T-helper 1 cell treated with Interleukin-12 subunit alpha and Interleukin-12 subunit beta and Interleukin-4 antibody, amounts not matched to agents 30 ng/mL and 1 ng/mL, for 36 hours (primary cell): ENCODE results near the gene DSCAML1. TPM values are rescaled to one million over a fixed set of nuclear protein-coding genes. Genes with fewer than 3 reads are reported as not detected.

Source experiments
- intact Hi-C: fragments of 100-400 bp; cut with micrococcal nuclease; formaldehyde crosslinking; loops from one replicate; pipeline ENCODE4 v1.15.1; 2024
- total RNA-seq: library from RNA; stranded (reverse); gene quantifications from 2 replicates; pipeline ENCODE4 v1.2.3, GENCODE V29; 2022

DSCAML1 gene
- total RNA-seq, 1 donor from 2014 or later: 0.27 TPM

GRCh38 chr11:117532568-117532967 is 264.4 kb downstream of the DSCAML1 start:
- intact Hi-C loops: no loop called here

- intact Hi-C loops: no loop called here
Observed at GRCh38 chr11:117529816-117530215, 267.2 kb downstream of the DSCAML1 start.

GRCh38 chr11:117528097-117528721 is 268.8 kb downstream of the DSCAML1 start:
- intact Hi-C loops: no loop called here

DNA sequence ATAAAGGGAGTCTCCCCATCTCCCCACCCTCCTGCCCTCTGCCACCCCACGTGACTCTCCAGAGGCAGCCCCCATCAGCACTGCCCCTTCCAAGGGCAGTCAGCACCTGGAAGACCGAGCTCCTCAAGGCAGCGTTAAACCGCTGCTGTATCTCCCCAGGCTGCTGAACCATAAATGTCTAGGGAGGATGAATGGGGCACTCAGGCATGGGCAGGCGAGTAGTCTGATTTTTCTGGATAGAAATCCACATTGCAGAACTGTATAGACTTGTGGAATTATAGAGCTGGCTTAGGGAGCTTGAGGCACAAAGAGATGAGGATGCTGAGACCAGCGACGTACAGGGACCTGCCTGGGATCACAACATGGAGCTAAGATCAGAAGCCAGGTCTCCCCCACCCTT is 269.7 kb downstream of the DSCAML1 start:
- intact Hi-C loops: no loop called here

DNA sequence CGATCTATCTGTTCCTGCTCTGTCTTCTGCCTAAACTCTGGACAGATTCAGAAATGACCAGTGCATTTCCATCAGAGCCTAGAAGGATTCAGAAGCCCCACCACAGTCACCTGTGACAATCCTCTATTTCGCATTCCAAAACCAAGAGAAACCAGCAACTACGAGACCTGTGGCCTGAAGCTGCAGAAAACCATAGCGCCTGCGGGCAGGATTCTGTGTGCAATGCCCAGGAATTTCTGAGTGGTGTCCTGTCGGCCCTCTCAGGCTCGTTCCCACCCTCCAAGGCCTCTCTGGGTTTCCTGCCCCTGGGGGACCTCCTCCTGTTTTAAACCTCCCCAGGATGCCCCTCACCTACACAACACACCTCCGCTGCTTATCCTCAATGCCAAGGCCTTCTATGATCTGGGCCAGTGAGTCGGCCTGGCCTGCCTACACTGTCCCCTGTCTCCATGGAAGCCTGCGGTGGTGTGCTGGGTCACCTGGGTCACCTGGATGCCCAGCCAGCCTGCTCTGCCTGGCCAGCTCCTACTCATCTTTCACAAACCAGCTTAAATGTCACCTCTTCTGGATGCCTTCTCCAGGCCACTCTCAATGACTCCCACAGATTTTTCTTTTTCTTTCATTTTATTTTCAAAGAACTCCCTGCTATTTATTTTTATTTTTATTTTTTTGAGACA is 271.0 kb downstream of the DSCAML1 start:
- intact Hi-C loops: no loop called here

GRCh38 chr11:117524468-117525183 is 272.4 kb downstream of the DSCAML1 start:
- intact Hi-C loops: no loop called here

DNA sequence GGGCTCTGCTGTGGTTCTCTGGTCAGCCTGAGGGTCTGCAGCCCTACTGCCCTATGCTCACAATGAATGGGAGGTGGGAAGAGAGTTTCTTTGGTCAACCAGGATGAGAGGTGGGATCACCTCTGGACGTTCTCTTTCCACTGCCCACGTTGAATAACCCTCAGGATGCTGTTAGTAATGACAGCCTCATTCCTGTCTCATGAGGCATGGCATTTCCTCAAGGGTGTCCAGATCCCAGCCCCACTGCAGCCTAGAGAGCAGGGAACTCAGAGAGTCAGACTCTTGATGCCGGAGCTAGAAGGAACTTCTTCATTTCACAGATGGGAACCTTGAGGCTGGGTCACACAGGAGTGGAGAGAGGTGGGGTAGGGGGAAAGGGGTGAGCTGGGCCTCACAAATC is 273.3 kb downstream of the DSCAML1 start:
- intact Hi-C loops: no loop called here

- intact Hi-C loops: no loop called here
Observed at GRCh38 chr11:117521974-117522373, 275.0 kb downstream of the DSCAML1 start.

DNA sequence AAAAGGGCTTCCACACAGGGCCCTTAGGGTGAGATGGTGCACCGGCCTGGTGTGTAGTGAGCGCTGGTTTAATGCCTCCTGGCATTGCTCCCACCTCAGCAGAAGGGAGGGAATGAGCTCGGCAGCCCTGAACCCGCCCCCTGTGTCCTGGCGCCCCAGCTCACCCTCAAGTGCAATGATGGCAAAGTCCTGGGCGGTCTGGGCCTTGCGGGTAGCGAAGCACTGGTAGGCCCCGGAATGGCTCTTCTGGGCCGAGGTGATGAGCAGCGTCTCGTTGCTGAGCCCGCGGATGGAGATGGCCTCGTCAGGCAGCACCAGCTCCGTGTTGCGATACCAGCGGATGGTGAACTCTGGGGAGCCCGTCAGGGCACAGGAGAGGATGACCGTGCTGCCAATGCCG is 276.1 kb downstream of the DSCAML1 start:
- intact Hi-C loops: no loop called here

- intact Hi-C loops: no loop called here
Observed at GRCh38 chr11:117520201-117520600, 276.8 kb downstream of the DSCAML1 start.

- intact Hi-C loops: no loop called here
Observed at GRCh38 chr11:117519590-117519989, 277.4 kb downstream of the DSCAML1 start.

DNA sequence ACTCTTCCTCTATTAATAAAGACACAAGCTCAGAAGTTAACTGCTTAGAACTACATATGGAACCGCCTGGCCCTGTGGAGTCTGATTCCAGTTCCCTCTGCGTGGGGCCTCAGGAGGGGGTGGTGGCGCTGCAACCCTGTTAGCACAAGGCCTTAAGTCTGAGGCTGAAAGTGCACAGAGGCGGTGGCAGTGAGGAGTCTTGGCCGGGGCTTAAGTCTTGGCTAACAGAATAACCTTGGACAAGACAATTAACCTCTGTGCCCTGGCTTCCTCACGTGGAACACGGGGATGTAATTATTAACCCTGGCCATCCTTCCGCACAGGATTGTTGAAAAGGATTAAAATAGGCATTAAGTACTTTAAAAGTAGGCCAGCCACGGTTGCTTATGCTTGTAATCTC is 277.8 kb downstream of the DSCAML1 start:
- intact Hi-C loops: no loop called here

- intact Hi-C loops: no loop called here
Observed at GRCh38 chr11:117518455-117518854, 278.6 kb downstream of the DSCAML1 start.

DNA sequence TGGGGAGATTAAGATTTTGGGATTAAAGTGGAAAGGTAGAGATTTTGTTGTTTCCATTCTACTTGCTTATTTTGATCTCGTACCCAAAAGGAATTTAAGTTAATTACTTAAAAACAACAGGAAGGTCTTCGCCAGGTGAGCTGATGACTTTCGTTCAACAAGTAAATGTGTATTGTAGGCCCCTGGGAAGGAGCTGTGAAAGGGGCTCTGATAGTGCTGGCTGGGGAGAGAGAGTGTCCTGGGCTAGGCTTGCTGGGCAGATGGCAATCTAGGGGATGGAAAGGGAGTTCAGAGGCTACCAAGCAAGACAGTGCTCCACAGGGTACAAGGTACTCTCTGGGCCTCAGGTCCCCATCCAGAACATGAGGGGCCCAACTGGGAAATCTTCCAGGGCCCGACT is 279.9 kb downstream of the DSCAML1 start:
- intact Hi-C loops: no loop called here

DNA sequence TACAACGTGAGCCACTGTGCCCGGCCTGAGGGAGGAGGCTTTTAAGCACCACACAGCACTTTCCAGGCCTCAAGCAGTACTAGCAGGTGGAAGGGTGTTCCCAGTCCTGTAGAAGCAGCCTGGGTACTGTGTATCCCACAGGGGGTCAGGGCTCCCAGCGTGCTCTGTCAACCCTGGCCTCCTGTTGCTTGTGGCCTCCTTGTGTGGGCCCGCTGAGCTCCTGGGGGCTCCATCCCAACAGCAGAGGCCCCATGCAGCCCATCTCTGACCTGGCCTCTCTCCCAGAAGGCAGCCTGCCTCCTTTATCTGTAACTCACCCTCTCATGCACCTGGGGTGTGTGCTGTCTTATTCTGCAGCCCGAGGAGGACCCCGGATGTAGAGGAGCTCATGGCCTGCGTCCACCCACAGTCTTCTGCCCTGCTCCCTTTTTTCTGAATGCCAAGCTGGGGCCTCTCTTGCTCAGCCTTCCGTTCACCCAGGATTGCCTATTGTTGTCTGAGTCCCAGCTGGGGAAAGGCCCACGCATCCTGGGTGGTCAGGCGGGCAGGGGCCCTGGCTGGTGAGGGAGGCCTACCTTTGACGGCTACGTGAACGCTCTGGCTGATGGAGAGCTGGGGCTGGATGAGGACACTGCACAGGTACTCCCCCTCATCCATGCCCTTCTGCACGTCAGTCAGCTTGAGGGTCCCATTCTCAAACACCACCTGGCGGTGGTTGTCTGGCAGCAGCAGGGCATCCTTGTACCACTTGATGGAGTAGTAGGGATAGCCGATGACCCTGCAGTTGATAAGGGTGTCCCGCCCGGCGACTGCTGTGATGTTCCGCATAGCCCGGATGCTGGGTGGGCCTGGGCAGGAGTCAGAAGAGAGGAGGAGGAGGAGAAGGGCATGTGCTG is 280.9 kb downstream of the DSCAML1 start:
- intact Hi-C loops: no loop called here

GRCh38 chr11:117514256-117514655 is 282.8 kb downstream of the DSCAML1 start:
- intact Hi-C loops: no loop called here

- intact Hi-C loops: no loop called here
Observed at GRCh38 chr11:117513666-117514065, 283.4 kb downstream of the DSCAML1 start.

DNA sequence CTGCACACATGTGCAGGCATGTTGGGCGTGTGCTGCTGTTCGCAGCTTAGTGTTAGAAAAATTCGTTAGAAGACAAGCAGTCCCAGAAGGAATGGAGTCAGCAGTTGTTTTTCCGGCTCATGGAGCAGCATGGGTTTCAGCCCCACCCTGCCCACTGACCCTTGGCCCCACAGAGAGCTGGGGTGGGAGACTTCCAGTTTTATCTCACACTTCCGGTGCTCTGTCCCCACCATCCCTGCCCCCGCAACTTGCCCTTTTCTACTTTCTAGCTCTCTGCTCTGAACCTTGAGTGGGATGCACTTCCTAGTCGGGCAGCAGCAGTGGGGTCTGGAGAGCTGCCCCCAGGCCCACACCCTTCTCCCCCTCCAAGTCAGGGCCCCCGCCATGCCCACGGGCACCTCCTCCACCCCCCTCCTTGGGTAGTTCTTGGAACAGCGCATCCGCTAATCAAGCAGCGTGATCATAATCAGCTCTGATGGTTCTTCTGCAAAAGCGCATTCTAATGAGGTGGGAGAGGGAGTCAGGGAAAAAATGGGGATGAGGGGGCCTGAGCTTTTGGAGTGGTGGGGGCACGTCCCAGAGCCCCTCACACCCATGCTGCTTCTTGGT is 285.0 kb downstream of the DSCAML1 start:
- intact Hi-C loops: no loop called here

DNA sequence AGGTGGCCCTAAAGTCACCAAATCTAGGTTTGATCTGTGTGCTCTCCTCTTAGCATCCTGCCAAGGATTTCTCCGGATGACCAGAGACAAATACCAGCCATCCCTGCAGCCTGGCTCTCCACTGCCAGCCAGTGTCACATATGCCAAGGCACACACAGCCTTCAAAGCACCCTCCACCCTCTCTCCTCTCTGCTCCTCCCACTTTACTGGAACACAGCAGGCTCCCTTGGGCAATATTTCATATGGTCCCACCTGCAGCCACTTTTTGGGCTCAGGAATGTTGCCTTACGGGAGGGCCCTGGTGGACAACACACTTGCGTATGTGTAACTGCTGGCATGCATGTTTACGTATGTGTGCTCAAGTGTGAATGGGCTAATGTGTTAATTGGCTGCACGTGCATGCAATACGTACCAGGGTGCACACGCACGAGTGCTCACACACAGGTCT is 285.5 kb downstream of the DSCAML1 start:
- intact Hi-C loops: no loop called here

DNA sequence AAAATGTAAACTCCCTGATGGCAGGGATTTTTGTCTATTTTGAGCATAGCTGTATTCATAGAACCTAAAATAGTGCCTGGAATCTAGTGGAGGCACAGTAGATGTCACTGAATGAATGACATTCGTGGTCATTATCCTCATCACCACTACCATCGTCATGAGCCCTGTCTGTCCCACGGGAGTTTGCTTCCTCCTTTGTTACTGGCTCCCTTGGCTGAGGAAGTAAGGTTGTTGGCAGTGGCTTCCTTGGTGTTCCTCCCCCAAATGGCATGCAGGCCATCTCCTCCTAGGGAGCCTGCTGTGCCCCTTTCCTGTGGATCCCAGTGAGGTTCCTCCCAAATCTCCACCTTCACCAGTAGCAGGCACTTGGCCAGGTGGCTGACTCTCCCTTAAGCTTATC is 286.4 kb downstream of the DSCAML1 start:
- intact Hi-C loops: no loop called here

DNA sequence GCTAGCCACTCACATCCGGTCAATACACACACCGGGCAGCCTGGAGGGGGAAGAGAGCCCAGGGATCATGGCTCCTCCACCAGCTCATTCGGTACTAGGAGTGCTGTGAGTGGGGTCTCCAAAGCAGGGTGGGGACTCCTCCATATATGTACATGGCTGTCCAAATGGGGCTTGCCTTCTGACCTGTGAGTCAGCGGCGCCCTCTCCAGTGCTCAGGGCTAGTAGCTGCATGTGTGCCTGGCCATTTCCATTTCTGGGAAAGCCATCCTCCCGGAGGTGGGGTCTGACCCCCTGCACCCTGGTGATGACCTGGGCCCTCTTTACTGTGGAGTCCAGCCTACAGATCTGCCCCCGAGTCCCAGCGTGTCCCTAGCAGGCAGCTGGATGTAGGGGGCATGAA is 287.5 kb downstream of the DSCAML1 start:
- intact Hi-C loops: no loop called here
